Activated CD4-positive, alpha-beta T cell treated with anti-CD3 and anti-CD28 coated beads, Interleukin-2, amount 50 U/mL, for 48 hours (primary cell): ENCODE results near the gene RASA1.

Experiments used
- DNase-seq, 2 experiments: peaks; one replicate each; pipeline ENCODE4 v3.0.0-alpha.2; 2020

The RASA1 gene

DNA sequence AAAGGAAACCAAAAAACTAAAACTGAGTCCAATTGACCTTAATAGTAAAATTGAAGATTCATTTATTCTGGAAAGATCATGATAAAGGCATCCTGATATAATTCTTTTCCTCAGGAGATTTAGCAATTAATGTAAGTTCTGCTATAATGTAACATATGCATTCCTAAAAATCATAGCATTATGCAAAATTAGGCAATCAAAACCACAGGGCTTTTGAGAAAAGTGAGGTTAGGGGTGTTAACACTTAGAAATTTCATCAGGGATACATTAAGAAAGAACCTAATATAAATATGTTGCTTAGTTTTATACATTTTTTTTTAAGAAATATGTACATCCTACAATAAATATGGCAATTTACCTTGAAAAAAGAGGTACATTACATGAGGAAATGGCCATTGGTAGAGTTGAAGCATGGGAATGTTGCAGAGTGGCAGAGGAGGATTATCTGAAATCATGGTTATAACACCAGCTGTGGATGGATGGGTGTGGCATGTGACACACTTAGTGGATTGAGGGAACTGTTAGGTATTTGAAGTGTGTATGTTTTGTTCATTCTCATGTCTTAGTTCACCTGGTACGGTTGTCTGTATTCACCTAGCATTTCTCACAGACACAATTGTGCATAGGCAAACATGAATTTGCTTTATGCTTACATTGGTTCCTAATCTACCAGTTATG is 94.0 kb downstream of the RASA1 start:
- no peak for DNase-seq

DNA sequence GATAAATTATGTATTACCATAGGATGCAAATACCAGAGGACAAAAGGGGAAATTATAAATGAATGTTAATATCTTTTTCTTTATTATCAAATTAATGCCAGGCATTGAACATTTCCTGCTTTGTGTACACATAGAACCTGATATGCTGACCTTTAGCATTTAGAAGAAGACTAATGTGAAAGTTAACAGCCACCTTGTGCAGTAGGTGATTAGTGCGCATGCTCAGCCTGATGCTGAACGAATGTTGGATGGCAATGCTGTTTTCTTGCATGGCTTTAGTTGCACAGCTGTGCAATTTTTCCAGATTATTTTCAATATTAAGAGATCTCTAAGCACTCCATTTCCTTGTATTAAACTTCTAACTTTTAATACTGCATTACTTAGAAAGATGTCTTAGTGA is 99.6 kb downstream of the RASA1 start:
- no peak for DNase-seq

DNA sequence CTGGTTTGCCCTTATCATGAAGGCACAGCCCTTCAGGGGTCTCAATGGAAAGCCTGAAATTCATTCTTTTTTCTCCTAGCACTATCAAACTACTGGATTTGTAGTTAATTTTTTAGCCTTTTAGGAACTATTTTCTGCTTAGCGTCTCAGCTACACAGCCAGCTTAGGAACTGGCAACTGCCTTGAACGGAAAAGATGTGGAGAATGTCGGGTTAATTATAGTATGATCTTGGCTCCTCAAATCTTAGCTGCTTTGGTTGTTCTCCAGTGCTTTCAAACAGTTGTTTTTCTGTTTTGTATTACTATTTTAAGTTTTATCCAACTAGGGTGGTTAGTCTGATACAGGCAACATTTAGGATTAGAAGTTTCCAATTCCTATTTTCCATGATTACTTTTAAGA is 100.9 kb downstream of the RASA1 start:
- DNase-seq: no peak

DNA sequence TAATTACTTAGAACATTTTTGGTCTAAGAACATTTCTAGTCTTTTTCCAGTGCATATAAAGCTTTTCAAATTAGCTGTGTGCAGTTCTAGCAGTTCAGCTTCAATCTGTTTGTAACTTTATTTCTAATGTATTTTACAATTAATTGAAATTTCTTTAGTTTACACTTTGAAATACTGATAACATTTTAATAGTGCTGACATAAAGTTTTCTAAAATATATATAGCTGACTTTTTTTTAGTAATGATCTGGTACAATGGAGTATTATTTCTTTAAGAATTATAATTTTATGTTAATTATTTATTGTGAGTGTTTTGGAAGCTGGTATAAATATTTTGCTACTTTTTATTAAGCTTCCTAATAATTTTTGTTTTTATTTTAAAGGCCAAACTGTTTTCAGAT is 101.7 kb downstream of the RASA1 start:
- no peak for DNase-seq

DNA sequence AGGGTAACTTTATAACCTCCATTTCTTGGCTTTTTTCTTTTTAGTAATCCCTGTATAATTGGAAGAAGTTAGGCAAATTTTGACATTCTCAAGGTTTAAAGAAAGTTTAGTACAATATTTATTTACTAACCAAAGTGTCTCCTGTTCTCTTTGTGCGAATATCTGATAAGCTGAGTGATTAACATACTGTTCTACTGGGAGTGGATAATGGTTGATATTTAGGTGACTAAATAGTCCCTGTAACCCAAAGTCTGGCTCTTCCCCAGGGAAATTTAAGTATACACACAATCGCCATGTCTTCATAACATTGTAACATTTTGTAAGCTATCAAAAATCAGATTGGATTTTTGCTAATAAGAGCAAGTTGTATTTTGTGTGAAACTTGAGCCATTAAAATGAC is 105.0 kb downstream of the RASA1 start:
- DNase-seq: no peak

DNA sequence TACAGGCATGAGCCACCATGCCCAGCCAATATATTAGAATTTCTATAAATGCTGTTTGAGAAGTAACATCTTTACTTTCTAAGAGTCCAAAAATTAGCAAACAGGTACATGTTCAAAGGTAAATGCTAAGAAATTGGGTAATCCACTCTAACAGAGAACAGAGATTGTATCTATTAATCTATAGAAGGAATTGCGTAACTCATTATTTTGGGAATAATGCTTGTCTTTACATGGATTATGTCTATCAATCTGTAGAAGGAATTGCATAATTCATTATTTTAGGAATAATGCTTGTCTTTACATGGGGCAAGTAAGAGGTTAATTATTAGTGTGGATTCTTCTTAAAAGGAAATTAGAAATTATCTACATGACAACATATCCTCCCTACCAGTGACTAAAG is 114.5 kb downstream of the RASA1 start:
- DNase-seq: no peak

DNA sequence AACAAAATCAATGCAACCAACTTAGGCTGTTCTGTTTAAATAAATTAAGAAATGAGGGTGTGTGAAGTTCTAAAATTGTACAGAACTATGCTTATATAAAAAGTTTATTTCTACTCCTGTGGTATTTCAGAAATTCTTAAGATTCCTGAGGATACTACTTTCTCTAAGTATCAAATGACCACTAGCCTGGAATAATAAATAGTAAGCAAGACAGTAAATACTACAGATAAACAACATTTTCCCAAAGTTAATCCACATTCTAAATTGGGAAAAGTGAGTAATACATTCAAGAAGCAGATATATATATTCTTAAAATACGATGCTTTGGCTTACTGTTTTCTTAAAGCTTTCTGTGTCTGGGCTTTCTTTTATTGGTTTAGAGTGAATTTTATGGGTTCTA is 115.5 kb downstream of the RASA1 start:
- no peak for DNase-seq

DNA sequence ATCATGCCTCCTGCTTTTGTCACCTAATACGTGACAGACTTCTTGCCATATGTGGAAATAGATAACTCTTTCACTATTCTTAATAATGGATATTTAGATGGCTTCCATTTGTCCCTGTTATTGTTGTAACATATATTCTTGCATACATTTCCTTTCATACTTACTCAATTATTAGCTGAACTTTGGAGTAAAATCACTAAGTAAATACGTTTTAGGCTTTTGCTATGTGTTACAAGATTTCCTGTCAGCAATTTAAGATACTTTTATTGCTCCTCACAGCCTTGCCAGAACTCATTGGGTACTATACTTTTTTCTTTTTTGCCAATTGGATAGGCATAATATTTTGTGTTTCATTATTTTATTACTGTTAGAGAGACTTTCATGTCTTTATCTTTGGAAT is 118.1 kb downstream of the RASA1 start:
- no peak for DNase-seq

DNA sequence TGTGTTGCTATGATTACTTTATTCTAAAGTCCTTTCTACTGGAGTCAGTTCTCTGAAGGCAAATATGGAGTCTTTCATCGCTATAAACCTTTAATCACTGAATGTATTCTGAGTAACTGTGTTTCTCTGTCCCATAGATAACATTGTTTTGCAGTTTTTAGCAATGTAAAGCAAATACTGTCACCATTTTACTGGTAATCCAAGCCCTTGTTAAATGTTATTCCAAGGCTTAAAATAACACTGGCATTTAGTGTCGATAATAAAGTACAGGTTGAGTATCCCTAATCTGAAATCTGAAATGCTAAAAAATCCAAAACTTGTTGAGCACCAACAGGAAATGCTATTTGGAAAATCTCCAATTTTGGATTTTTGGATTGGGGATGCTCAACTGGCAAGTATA is 120.4 kb downstream of the RASA1 start:
- no peak for DNase-seq

DNA sequence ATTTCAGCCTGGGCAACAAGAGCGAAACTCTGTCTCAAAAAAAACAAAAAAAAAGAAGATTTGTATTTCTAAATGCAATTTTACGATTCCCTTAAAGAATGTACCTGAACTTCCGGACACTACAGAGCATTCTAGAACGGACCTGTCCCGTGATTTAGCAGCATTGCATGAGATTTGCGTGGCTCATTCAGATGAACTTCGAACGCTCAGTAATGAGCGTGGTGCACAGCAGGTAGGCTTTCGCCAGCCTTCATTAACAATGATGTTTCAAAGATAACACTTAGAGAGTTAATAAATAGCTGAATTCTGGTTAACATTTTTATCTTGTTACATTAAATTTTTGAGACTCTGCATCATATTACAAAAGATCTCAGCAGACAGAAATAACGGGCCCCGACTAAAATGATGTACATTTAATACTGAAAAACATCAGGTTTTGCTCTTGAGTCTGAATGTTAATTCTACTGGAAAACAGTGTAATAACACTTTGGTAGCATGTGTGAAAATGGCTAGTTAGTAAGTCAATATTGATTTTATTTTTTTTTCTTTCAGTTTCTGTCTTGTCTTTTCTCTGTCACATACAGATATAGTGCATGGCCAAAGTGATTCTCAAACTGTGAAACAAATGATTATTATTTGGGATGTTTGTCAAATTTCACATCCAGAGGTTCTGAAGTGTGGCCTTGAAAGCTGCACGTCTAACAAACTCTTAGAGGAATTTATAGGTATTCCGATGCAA is 121.8 kb downstream of the RASA1 start:
- DNase-seq: no peak

DNA sequence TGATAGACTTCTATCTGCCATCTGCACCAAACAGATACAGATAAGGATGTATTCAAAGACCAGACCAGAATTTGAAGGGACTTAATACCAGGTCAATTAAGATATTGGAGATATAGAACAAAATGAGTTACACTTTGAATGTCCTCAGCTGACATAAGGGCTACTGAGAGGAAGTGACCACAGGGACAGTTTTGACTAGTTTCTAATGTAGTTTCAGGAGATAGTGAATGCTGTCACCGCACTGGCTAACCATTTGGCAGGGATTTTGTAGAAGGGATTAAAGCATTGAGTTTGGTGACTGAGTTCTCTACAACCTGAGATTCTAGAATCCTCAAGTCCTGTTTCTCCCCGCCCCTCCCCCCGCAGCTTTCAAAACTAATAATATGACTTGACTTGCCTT is 122.4 kb downstream of the RASA1 start:
- no peak for DNase-seq

DNA sequence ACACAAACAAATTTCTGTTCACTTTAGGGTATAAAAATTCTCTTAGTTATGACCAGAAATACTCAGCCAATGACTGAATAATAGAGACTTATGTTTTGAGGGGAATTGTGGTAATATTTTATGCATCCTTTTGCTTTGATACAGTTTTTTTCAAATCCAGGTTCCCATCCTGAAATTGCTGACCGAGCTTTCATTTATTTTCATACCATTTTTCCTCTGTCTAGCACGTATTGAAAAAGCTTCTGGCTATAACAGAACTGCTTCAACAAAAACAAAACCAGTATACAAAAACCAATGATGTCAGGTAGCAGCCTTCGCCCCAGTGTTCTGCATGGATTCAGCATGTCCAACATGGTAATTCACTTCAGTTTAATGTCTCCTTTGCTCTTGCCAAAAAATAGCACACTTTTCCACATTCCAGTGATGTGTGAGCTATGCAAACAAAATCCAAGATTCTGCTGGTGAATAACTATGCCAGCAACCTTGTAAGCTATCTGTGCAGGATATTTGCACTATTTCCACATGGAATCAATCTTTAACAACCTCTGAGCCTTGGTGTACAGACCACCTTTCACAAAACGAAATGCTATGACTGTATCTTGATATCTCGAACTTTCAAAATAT is 123.0 kb downstream of the RASA1 start:
- DNase-seq: no peak

DNA sequence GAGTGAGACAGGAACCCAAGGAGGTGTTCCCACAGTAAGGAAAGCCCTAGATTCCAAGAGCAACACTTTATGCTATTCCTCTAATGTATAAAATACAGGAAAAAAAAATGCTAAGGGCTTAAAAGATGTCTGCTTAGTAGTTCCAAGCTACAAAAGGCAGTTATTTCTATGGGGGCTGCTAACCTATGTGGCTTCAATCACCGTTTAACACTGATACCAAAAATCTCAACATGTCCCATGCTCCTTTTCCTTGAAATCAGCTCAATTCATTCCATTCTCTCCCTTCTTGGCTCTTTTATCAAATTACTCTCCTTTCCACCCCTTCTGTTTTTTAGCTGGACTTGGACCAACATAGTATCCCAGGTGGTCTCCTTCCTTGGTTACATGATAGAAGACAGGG is 124.5 kb downstream of the RASA1 start:
- no peak for DNase-seq

DNA sequence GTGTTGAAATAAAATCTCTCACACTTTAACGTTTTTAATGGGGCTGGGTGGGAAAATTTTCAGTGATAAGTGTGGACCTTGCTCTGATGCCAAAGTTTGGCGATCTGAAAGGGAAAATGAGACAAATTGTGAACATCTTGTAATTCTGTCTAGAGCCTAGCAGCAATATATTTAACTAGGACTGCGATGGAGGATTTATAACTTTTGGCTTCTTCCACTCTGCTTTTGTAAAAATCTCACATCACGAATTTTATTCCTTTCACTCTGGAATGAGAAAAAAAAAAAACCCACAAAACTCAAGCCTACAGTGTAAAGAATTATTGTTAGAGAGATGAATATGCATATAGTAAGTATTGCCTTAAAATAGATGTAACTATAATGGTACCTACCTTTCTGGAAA is 125.1 kb downstream of the RASA1 start:
- DNase-seq: no peak

DNA sequence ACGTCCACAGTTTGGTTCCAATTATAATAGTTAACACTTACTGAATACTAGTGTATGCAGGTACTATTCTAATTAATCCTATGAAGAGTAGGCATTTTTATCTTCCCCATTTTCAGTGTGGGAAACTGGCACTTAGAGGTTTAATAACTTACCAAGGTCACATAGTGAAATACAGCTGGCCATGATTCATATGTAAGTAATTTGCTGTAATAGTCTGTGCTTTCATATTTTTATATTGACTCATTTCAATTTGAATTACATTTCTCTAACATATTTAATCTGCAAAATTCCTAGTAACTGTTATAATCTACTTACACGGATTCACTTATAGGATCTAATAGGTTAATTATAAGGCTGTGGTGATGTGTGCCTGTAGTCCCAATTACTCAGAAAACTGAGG is 125.6 kb downstream of the RASA1 start:
- no peak for DNase-seq

DNA sequence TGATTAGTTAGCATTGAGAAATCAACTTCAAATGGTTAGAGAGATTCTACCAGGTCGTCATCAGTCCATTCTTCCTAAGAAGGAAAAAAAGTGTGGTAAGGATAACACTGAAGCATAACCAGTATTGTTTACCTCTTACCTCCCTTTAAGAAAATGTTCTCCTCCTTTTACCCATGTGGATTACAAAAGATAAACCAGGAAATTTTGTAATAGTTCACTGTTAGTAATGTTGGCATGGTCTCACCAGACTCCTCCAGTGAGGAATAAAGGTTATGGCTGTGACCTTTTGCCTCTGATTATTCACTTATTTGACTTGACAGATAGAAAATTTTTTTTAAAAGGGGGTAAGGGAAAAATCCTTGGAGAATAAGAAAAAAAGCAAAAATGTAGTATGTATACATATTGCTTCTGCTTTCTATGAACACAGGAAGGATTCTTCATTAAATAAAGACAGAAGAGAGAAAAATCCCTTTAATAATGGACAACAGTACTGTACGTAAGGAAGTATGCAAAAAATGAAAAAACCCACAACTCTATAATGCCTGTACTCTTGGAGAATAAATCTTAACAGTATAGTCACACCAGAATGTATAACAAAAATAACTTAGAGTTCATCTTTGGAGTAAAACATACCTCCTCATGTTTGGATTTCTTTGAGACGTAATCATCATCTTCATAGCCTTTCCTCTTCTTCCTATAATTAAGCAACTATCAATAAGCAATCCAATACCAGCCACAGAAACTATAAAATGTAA is 126.9 kb downstream of the RASA1 start:
- no peak for DNase-seq

DNA sequence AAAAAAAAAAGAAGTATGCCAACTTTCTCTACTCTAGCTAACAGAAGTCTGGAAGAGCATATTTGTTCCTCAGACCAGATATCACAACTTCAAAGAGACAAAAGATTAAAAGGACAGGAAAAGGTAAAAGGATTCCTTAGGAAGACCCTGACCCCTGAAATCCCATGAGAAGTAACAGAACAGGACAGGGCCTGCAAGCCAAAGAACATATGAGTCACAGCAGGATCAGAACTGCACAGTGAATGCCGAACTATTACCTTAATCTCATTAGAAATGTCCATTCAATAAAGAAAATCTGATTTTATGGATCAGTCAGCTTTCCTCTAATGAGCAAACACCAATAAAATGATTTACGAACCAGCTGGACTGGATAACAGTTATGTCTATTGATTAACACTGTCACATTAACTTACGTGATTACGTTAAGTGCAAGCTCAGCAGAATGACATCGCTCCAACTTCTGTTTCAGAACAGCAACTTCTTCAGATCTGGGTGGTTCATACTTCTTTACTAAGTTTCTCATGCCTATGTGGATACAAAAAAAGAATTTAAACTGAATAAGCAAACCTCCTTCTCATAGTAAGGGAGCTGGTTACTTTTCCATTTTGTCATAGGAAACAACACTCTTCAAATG is 131.4 kb downstream of the RASA1 start:
- no peak for DNase-seq

DNA sequence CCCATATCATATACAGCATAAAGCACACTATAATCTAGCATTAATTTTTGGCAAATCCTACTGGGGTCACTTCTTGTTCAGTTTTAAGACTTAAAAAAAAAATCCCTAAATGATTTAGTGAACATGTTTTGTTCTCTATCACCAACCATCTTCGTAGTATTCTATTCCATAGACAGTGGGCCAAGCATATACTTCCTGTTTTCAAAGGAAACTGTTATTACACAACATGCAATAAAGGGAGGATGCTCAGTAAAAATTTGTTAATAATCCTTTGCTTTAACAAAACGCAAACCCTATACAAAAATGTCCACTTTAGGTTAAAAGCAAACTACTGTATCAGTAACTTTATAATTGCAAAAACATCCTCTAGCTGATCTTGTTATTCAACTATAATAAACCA is 132.0 kb downstream of the RASA1 start:
- DNase-seq: no peak

DNA sequence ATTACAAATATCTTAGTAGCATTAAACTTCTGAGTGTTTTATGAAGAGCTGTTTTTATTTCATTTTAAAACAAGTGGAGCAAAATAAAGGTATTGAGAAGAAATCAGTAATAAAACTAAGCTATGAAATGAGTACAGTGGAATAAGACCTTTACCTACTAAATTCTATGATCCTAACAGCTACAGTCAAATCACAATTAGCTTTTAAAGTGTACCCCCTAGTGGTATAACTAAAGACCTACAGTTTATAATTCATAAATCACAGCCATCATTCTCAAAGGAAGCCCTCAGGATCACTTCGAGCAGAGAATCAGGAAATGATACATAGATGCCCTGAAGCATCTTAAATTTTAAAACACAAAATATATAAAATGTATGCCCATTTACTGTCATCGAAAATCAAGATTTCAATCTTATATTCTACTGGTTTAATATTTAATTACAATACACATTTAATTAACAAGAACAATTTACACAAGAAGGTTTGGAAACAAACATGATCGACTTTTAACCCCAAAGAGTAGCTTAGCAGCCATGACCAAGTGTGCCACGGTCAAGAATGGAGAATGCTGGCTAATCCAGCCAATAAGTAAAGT is 132.7 kb downstream of the RASA1 start:
- DNase-seq: no peak

DNA sequence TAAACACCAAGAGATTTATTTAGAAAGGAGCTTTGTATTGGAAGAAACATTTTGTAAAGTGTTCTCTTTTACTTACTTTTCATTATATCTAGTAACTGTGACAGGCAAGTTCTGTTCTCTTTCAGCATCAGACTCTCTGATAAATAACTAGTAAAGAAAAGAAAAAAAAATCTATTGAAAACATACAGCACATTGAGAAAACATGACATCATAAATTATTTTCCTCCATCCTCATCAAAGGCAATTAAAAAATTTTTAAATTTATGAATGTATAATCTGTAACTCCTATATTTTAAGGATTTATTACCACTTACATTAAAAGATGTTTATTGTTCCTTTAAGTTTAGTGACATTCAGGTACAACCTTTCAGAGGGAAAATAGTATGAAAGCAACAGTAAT is 133.9 kb downstream of the RASA1 start:
- no peak for DNase-seq

DNA sequence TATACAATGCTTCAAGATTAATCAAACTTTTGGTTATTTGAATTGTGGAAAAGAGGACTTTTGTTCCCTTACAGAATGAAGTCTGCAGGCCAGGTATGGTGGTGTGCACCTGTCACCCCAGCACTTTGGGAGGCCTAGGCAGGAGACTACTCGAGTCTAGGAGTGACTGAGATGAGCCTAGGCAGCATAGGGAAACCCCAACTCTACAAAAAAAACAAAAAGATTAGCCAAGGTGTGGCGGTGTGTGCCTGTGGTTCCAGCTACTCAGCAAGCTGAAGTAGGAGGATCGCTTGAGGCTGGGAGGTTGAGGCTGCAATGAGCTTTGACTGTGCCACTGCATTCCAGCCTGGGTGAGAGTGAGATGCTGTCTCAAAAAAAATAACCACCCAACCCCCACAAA is 135.7 kb downstream of the RASA1 start:
- DNase-seq: no peak

DNA sequence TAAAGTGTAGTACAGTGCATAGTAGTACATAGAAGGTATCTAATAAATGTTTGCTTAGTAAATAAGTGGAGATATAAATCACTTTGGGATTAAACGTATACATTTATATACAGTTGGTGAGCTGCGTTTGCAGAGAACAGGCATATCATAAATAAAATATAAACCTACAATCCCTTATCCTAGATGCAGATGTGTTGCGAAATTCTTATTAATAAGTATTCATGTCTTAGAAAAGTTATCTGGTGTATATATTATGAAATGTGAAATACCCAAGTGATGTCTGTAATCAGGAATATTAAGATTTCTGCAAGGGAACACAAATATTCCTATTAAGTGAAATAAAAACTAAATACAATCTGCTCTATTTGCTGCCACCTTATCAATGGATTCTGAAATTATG is 136.2 kb downstream of the RASA1 start:
- DNase-seq: no peak

DNA sequence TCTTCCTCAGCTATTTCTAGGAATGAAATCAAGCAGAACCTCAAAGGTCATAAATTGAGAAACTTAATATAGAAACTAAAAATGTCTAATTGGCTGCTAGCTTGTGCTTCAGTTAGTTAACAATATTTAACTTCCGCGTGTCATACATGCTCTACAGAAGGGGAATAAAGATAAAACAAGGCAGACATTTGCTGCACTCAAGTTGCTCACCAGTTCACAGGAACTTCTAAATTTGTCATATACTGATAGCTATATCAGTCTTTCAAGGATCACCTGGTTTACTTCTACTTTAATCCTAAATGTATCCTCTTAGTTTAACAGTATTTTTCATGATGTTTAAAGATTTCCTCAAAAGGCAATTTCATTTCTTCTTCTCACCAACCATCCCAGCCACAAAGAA is 136.7 kb downstream of the RASA1 start:
- DNase-seq: no peak
